Measurements from ENCODE around the gene FAM193A. TPM values are rescaled to one million over a fixed set of nuclear protein-coding genes. Genes with fewer than 3 reads are reported as not detected.
"Not testable (repeated sequence)": the region's sequence is repeated elsewhere in the genome, so short reads cannot be mapped to it uniquely, and the experiment has no call there.

FAM193A gene
- total and polyA plus RNA-seq, 11 donors: 9.7 to 21.0 (median 16.3) TPM

DNA sequence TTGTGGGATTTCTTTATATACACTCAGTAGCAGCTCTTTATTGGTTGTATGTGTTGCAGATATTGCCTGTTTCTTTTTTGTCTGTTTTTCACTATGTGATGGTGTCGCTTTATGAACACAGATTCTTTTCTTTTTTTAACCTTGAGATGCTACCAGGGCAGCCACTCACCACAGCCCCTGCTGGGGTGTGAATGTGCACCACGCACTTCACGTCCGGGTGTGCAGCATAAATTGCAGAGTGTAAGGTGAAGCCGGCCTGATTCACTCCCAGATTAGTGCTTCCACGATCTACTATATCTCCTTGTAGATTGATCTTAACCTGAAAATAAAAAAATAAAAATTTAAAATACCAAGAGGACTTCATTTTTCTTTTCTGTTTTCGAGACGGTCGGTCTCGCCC, 71.4 kb downstream of the FAM193A start:
- H3K36me3 ChIP-seq: peaks cover 0 to 9% (median 0%) of the 10 kb centered on the region in 9 donors
- 80 to 85% (median 82%) methylated on average over 10 of the region's 10 CpGs for WGBS, 4 donors
- intact Hi-C loops (cut with DNase I): no loop called here
- no peaks in the 10 kb centered on the region for H3K9me3 ChIP-seq
- TF ChIP-seq, protein P1, sequence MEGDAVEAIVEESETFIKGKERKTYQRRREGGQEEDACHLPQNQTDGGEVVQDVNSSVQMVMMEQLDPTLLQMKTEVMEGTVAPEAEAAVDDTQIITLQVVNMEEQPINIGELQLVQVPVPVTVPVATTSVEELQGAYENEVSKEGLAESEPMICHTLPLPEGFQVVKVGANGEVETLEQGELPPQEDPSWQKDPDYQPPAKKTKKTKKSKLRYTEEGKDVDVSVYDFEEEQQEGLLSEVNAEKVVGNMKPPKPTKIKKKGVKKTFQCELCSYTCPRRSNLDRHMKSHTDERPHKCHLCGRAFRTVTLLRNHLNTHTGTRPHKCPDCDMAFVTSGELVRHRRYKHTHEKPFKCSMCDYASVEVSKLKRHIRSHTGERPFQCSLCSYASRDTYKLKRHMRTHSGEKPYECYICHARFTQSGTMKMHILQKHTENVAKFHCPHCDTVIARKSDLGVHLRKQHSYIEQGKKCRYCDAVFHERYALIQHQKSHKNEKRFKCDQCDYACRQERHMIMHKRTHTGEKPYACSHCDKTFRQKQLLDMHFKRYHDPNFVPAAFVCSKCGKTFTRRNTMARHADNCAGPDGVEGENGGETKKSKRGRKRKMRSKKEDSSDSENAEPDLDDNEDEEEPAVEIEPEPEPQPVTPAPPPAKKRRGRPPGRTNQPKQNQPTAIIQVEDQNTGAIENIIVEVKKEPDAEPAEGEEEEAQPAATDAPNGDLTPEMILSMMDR (IDR thresholded peaks at IDR 0.05): no peak
- TF ChIP-seq POLR2A (IDR thresholded peaks at IDR 0.05): no peak
- DNase-seq (no peak), ATAC-seq (peak in 2 of 4 donors; percentile 30 to 36)
- no peak overlapping the region for H3K27ac ChIP-seq
- H3K27me3 ChIP-seq: no peaks in the 10 kb centered on the region
- H3K4me1 ChIP-seq: peaks cover 0 to 37% (median 22%) of the 10 kb centered on the region in 12 donors
- H3K4me3 ChIP-seq: no peak overlapping the region

DNA sequence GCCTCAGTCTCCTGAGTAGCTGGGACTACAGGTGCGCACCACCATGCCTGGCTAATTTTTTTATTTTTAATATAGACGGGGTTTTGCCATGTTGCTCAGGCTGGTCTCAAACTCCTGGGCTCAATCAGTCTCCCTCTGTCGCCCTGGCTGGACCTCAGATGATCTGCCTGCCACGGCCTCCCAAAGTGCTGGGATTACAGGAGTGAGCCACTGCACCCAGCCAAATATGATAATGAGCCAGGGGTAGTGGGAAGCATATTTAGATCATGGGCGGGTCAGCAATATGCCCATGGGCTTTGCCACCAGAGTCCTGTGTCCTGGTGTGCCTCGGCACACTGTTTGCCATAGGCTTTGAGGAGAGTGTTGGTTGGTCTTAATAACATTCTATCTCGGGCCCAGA, 71.8 kb downstream of the FAM193A start:
- H3K9me3 ChIP-seq: no peaks in the 10 kb centered on the region
- ATAC-seq (peak in 3 of 4 donors; percentile 40 to 74 (median 52)), DNase-seq (peak in 1 of 5 donors; percentile 28)
- no peaks in the 10 kb centered on the region for H3K27me3 ChIP-seq
- no peak for TF ChIP-seq POLR2A (IDR thresholded peaks at IDR 0.05)
- TF ChIP-seq, protein P1 (IDR thresholded peaks at IDR 0.05): no peak
- intact Hi-C loops (cut with DNase I): no loop called here
- no peak overlapping the region for H3K27ac ChIP-seq
- 69 to 81% (median 79%) methylated on average over 7 of the region's 7 CpGs for WGBS, 4 donors
- H3K4me1 ChIP-seq: peaks cover 0 to 37% (median 23%) of the 10 kb centered on the region in 12 donors
- no peak overlapping the region for H3K4me3 ChIP-seq
- peaks cover 0 to 9% (median 0%) of the 10 kb centered on the region in 9 donors for H3K36me3 ChIP-seq

DNA sequence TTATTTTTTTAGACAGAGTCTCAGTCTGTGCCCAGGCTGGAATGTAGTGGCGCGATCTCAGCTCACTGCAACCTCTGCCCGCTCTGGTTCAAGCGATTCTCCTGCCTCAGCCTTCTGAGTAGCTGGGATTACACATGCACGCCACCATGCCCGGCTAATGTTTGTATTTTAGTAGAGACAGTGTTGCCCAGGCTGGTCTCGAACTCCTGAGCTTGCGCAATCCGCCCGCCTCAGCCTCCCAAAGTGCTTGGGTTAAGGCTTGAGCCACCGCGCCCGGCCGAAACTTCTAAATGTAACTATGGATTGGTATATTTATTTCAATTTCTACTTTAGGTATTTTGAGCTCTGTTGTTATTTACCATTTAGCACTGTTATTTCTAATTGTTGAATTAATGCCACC, 79.4 kb downstream of the FAM193A start:
- ATAC-seq: no peak
- Histone ChIP-seq H3K27me3 (no peaks in the 10 kb centered on the region), H3K27ac (no peak overlapping the region), H3K4me3 (no peak overlapping the region), H3K4me1 (peaks cover 0 to 35% (median 9%) of the 10 kb centered on the region in 12 donors), H3K36me3 (no peaks in the 10 kb centered on the region), H3K9me3 (no peaks in the 10 kb centered on the region)
- intact Hi-C loops (cut with DNase I): no loop called here
- DNase-seq: no peak
- WGBS, 4 donors: 97% methylated on average over 14 of the region's 14 CpGs
- TF ChIP-seq, protein P1 (IDR thresholded peaks at IDR 0.05): no peak
- no peak for TF ChIP-seq POLR2A (IDR thresholded peaks at IDR 0.05)

DNA sequence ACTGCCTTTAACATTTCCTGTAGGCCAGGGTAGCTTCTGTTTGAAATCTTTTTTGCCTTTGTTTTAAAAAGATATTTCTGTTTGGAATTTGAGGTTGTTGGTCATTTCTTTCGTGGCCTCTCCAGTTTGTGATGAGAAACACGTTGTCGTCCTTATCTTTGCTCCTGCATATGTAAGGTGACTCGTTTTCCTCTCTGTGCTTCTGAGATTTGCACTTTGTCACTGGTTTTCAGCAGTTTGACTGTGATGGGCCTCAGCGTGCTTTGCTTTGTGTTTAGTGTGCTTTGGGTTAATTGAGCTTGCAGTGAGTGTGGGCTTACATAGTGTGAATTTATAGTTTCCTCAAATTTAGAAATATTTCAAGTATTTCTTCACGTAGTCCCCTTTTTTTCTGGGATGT, 81.5 kb downstream of the FAM193A start:
- ATAC-seq: no peak
- intact Hi-C loops (cut with DNase I): no loop called here
- no peak overlapping the region for H3K4me3 ChIP-seq
- TF ChIP-seq POLR2A (IDR thresholded peaks at IDR 0.05): no peak
- TF ChIP-seq, protein P1 (IDR thresholded peaks at IDR 0.05): no peak
- H3K27ac ChIP-seq: no peak overlapping the region
- H3K36me3 ChIP-seq: no peaks in the 10 kb centered on the region
- DNase-seq: no peak
- WGBS, 4 donors: 60 to 66% (median 64%) methylated on average over 6 of the region's 6 CpGs
- H3K27me3 ChIP-seq: no peaks in the 10 kb centered on the region
- H3K9me3 ChIP-seq: no peaks in the 10 kb centered on the region
- peaks cover 0 to 54% (median 13%) of the 10 kb centered on the region in 12 donors for H3K4me1 ChIP-seq

DNA sequence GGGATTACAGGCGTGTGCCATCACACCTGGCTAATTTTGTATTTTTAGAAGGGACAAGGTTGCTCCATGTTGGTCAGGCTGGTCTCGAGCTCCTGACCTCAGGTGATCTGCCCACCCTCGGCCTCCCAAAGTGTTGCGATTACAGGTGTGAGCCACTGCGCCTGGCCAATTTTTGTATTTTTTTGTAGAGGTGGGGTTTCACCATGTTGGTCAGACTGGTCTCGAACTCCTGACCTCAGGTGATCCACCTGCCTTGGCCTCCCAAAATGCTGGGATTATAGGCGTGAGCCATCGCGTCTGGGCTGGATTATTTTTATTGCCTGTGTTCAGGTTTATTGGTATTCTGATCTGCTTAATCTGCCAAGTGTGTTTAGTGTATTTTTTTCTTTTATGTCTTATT, 82.3 kb downstream of the FAM193A start:
- H3K27ac ChIP-seq; ATAC-seq; H3K9me3 ChIP-seq; H3K4me3 ChIP-seq; H3K36me3 ChIP-seq; H3K27me3 ChIP-seq; DNase-seq; intact Hi-C loops (cut with DNase I): not testable (repeated sequence)
- WGBS, 4 donors: 90 to 97% (median 96%) methylated on average over 9 of the region's 9 CpGs
- peaks cover 0 to 62% (median 16%) of the 10 kb centered on the region in 12 donors for H3K4me1 ChIP-seq
